PFSK-1 (cell line): ENCODE data around the gene PGS1.

Source experiments
- FOXP2 ChIP-seq: optimal IDR thresholded peaks from 2 replicates; pipeline ENCODE3; 2011; ENCODE audit warnings: borderline replicate concordance, control low read depth, inconsistent platforms; ENCODE audit not compliant: insufficient read depth; ENCODE audit errors: extremely low read length, extremely low read depth
- POLR2AphosphoS5 ChIP-seq: IDR thresholded peaks from 2 replicates; pipeline ENCODE4 v1.6.1; 2012; ENCODE audit warnings: low read depth, mild to moderate bottlenecking, control low read depth, low read length, moderate library complexity
- REST ChIP-seq, 2 experiments: IDR thresholded peaks; 2 replicates each; pipeline versions ENCODE4 v1.6.1 to v1.8.0; 2011 to 2012; ENCODE audit warnings: low read depth in 2 of 2, low read length in 2 of 2, control low read depth in 1 of 2, inconsistent platforms in 1 of 2, mild to moderate bottlenecking in 1 of 2, moderate library complexity in 1 of 2; ENCODE audit not compliant: insufficient read depth in 1 of 2
- SIN3A ChIP-seq: IDR thresholded peaks from 2 replicates; pipeline ENCODE4 v1.6.1; 2012; ENCODE audit warnings: mild to moderate bottlenecking, low read length, moderate library complexity, borderline replicate concordance; ENCODE audit not compliant: insufficient read depth
- TAF1 ChIP-seq: IDR thresholded peaks from 2 replicates; pipeline ENCODE4 v1.6.1; 2012; ENCODE audit warnings: low read length, control low read depth, borderline replicate concordance; ENCODE audit not compliant: insufficient read depth

The PGS1 gene

GRCh38 chr17:78409191-78409928 is 30.9 kb downstream of the PGS1 start:
- TF ChIP-seq SIN3A (no peak), TAF1 (no peak), REST (IDR thresholded peaks at IDR 0.05; ENCODE audit: insufficient read depth in 1 of 2, low read depth in 2 of 2, low read length in 2 of 2) (no peak)

- no peak for TF ChIP-seq REST (IDR thresholded peaks at IDR 0.05; ENCODE audit: insufficient read depth in 1 of 2, low read depth in 2 of 2, low read length in 2 of 2)
- no peak for TF ChIP-seq TAF1
- no peak for TF ChIP-seq FOXP2
- TF ChIP-seq SIN3A: no peak
- no peak for TF ChIP-seq POLR2AphosphoS5
These were observed 32.9 kb downstream of the PGS1 start for GRCh38 chr17:78411241-78411857.

- TF ChIP-seq TAF1 (no peak), SIN3A (no peak), REST (IDR thresholded peaks at IDR 0.05; ENCODE audit: insufficient read depth in 1 of 2, low read depth in 2 of 2, low read length in 2 of 2) (no peak), FOXP2 (no peak), POLR2AphosphoS5 (no peak)
These were observed 34.0 kb downstream of the PGS1 start for GRCh38 chr17:78412403-78412802.

GRCh38 chr17:78414178-78415162 is 36.0 kb downstream of the PGS1 start:
- no peak for TF ChIP-seq REST (IDR thresholded peaks at IDR 0.05; ENCODE audit: insufficient read depth in 1 of 2, low read depth in 2 of 2, low read length in 2 of 2)
- no peak for TF ChIP-seq FOXP2
- no peak for TF ChIP-seq POLR2AphosphoS5
- TF ChIP-seq SIN3A: no peak
- TF ChIP-seq TAF1: no peak
